SK-N-SH (cell line): ENCODE data around the gene IDH3A. TPM values are rescaled to one million over a fixed set of nuclear protein-coding genes. Genes with fewer than 3 reads are reported as not detected.

Source experiments
- CTCF ChIA-PET: fragments of 300-600, 350-600 bp; formaldehyde crosslinking; extraction: SDS; loops from one replicate; lab custom pipeline; 2021; lab: Yijun Ruan, JAX
- POLR2A ChIA-PET: fragments of 350-600 bp; sonication (Branson Sonifier 250); formaldehyde crosslinking; extraction: SDS; loops from one replicate; lab custom pipeline; 2020; ENCODE audit warnings: antibody characterized with exemption, inconsistent platforms; lab: Yijun Ruan, JAX
- DNase-seq: peaks from one replicate; pipeline ENCODE4 v3.0.0; 2012
- H2AFZ ChIP-seq: fragments of 200-600 bp; sonication (generic); 2 replicates; pipeline ENCODE4 v1.8.1; 2016; ENCODE audit warnings: antibody characterized with exemption, mild to moderate bottlenecking, low read depth
- H3F3A ChIP-seq: fragments of 200-600 bp; sonication (generic); replicated peaks from 2 replicates; pipeline ENCODE3; 2016; ENCODE audit warnings: antibody characterized with exemption, mild to moderate bottlenecking; ENCODE audit not compliant: insufficient read depth
- H3K27ac ChIP-seq, 2 experiments: fragments of 200-500 bp in 1 of 2; fragments of 200-600 bp in 1 of 2; sonication (Bioruptor generic) in 1 of 2; sonication (generic), shearing (Covaris generic) in 1 of 2; 2 replicates each; pipeline versions ENCODE4 v1.5.1 to v1.6.1; 2014 to 2016; ENCODE audit warnings: low read depth in 2 of 2, inconsistent platforms in 1 of 2, low read length in 1 of 2, mild to moderate bottlenecking in 1 of 2, mixed read lengths in 1 of 2
- H3K27me3 ChIP-seq: fragments of 200-600 bp; sonication (generic), shearing (Covaris generic); 2 replicates; pipeline ENCODE4 v1.6.1; 2016; ENCODE audit warnings: mixed run types; ENCODE audit not compliant: insufficient read depth
- H3K36me3 ChIP-seq, 2 experiments: fragments of 200-500 bp in 1 of 2; fragments of 200-600 bp in 1 of 2; sonication (Bioruptor generic) in 1 of 2; sonication (generic) in 1 of 2; replicated peaks in 1 of 2; 2 replicates each; pipeline versions ENCODE3 to v1.5.1; 2014 to 2016; ENCODE audit warnings: low read length in 1 of 2, mild to moderate bottlenecking in 1 of 2; ENCODE audit not compliant: insufficient read depth in 2 of 2, control insufficient read depth in 1 of 2
- H3K4me1 ChIP-seq, 2 experiments: fragments of 200-500 bp in 1 of 2; fragments of 200-600 bp in 1 of 2; sonication (Bioruptor generic) in 1 of 2; sonication (generic), shearing (Covaris generic) in 1 of 2; 2 replicates each; pipeline versions ENCODE4 v1.5.1 to v1.6.1; 2014 to 2016; ENCODE audit warnings: low read depth in 1 of 2, low read length in 1 of 2, mixed run types in 1 of 2; ENCODE audit not compliant: insufficient read depth in 2 of 2, control insufficient read depth in 1 of 2
- H3K4me2 ChIP-seq: fragments of 200-600 bp; sonication (generic), shearing (Covaris generic); 2 replicates; pipeline ENCODE4 v1.6.1; 2017; ENCODE audit warnings: mixed run types
- H3K4me3 ChIP-seq, 2 experiments: fragments of 200-500 bp in 1 of 2; fragments of 200-600 bp in 1 of 2; sonication (Bioruptor generic) in 1 of 2; sonication (generic), shearing (Covaris generic) in 1 of 2; 2 replicates each; pipeline versions ENCODE4 v1.5.1 to v1.8.1; 2014 to 2016; ENCODE audit warnings: low read depth in 2 of 2, inconsistent platforms in 1 of 2, low read length in 1 of 2, mild to moderate bottlenecking in 1 of 2, mixed read lengths in 1 of 2, moderate library complexity in 1 of 2
- H3K79me2 ChIP-seq: fragments of 200-600 bp; sonication (generic); 2 replicates; pipeline ENCODE4 v1.8.1; 2017; ENCODE audit warnings: mild to moderate bottlenecking; ENCODE audit not compliant: insufficient read depth
- H3K9ac ChIP-seq: fragments of 200-600 bp; sonication (generic); 2 replicates; pipeline ENCODE4 v1.6.1; 2017; ENCODE audit warnings: mixed run types
- H3K9me2 ChIP-seq: fragments of 200-600 bp; sonication (generic); 2 replicates; pipeline ENCODE4 v1.6.1; 2017; ENCODE audit warnings: mixed run types
- H3K9me3 ChIP-seq: fragments of 200-600 bp; sonication (generic); 2 replicates; pipeline ENCODE4 v1.6.1; 2017; ENCODE audit warnings: mixed run types, mild to moderate bottlenecking, moderate library complexity
- H4K20me1 ChIP-seq: fragments of 200-600 bp; sonication (generic); 2 replicates; pipeline ENCODE4 v1.6.1; 2017; ENCODE audit warnings: mild to moderate bottlenecking, mixed run types; ENCODE audit not compliant: insufficient read depth
- CHD2 ChIP-seq: fragments of 150-350 bp; IDR thresholded peaks from 2 replicates; pipeline ENCODE4 v1.6.1; 2018; ENCODE audit warnings: low read length; ENCODE audit not compliant: partially characterized antibody
- EZH2phosphoT487 ChIP-seq: fragments of 200-600 bp; sonication (generic); IDR thresholded peaks from 2 replicates; pipeline ENCODE4 v1.6.1; 2017; ENCODE audit warnings: low read depth, mixed run types, mild to moderate bottlenecking, antibody characterized with exemption, moderate library complexity, borderline replicate concordance
- FOSL2 ChIP-seq: IDR thresholded peaks from 2 replicates; pipeline ENCODE4 v1.4.0; 2012; ENCODE audit warnings: low read depth, mild to moderate bottlenecking, moderate library complexity, borderline replicate concordance
- FOXM1 ChIP-seq: IDR thresholded peaks from 2 replicates; pipeline ENCODE4 v1.4.0; 2012; ENCODE audit warnings: low read depth, mild to moderate bottlenecking
- JUND ChIP-seq: IDR thresholded peaks from 2 replicates; pipeline ENCODE4 v1.4.0; 2012
- NFIC ChIP-seq: IDR thresholded peaks from 2 replicates; pipeline ENCODE4 v1.4.0; 2012; ENCODE audit warnings: borderline replicate concordance
- RAD21 ChIP-seq: IDR thresholded peaks from 2 replicates; pipeline ENCODE4 v1.6.1; 2012; ENCODE audit warnings: mild to moderate bottlenecking, low read length
- RCOR1 ChIP-seq: fragments of 150-350 bp; IDR thresholded peaks from 2 replicates; pipeline ENCODE4 v1.6.1; 2017; ENCODE audit warnings: antibody characterized with exemption, low read length
- RXRA ChIP-seq: IDR thresholded peaks from 2 replicates; pipeline ENCODE4 v1.4.0; 2012; ENCODE audit warnings: low read depth, mild to moderate bottlenecking, borderline replicate concordance
- SIN3A ChIP-seq: IDR thresholded peaks from 2 replicates; pipeline ENCODE4 v1.6.1; 2012; ENCODE audit warnings: low read depth, mild to moderate bottlenecking, low read length, moderate library complexity, borderline replicate concordance
- TEAD4 ChIP-seq: IDR thresholded peaks from 2 replicates; pipeline ENCODE4 v1.4.0; 2012; ENCODE audit warnings: mild to moderate bottlenecking, borderline replicate concordance; ENCODE audit not compliant: insufficient read depth
- YY1 ChIP-seq: IDR thresholded peaks from 2 replicates; pipeline ENCODE4 v1.4.0; 2012; ENCODE audit warnings: low read depth, mild to moderate bottlenecking
- WGBS: methylation state at CpG from one replicate; pipeline ENCODE4 v1.1.6; 2017; ENCODE audit warnings: low lambda C conversion rate; 5-methylcytosine and 5-hydroxymethylcytosine counted together
- polyA plus RNA-seq, 3 experiments: library from polyadenylated mRNA; depleted of rRNA; stranded (reverse); fragments of >200 nt; gene quantifications; 2 replicates each; pipeline ENCODE4 v1.2.3, GENCODE V29; 2012
- TF ChIP-seq, protein P1 (sequence below): IDR thresholded peaks from 2 replicates; pipeline ENCODE4 v1.4.0; 2012; ENCODE audit warnings: low read depth

Gene IDH3A
- polyA plus RNA-seq, 1 of the 3 experiments (the other 2 are of a cell fraction) = 33.2 TPM

DNA sequence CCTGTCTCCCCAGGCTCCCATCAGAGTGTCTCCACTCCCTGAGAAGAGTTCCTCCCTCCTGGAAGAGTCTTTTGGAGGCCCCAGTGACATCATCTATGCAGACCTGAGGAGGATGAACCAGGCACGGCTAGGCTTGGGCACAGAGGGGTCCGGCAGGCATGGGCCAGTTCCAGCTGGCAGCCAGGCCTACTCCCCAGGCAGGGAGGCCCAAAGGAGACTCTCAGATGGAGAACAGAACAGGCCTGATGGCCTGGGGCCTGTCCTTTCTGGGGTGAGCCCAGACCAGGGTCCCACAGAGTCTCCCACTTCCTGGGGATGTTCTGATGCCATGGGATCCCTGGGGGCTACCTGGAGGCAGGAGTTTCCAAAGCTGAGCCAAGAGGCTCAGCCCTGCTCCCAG is 48.3 kb upstream of the IDH3A start:
- Histone ChIP-seq H3K27me3 (no peaks in the 10 kb centered on the region), H3K4me3 (no peak overlapping the region), H3K4me2 (no peak overlapping the region), H3K79me2 (no peaks in the 10 kb centered on the region), H3K4me1 (no peaks in the 10 kb centered on the region; a peak in 1 of 4 replicates), H2AFZ (no peak overlapping the region), H4K20me1 (no peaks in the 10 kb centered on the region), H3K9me2 (no peaks in the 10 kb centered on the region), H3F3A (no peaks in the 10 kb centered on the region), H3K9ac (no peak overlapping the region), H3K9me3 (no peaks in the 10 kb centered on the region), H3K36me3 (no peaks in the 10 kb centered on the region), H3K27ac (no peak overlapping the region)
- ChIA-PET POLR2A (no interaction called here), CTCF (interaction anchor here (3.2 to 4.8 kb wide), 2 partner anchors 134 to 141 kb away, joined by 15 to 30 read pairs; no protein-coding TSS in a partner anchor)
- DNase-seq = no peak
- 60% methylated on average over 1 of the region's 2 CpGs for WGBS
- TF ChIP-seq RXRA = no peak
- TF ChIP-seq TEAD4 = no peak

DNA sequence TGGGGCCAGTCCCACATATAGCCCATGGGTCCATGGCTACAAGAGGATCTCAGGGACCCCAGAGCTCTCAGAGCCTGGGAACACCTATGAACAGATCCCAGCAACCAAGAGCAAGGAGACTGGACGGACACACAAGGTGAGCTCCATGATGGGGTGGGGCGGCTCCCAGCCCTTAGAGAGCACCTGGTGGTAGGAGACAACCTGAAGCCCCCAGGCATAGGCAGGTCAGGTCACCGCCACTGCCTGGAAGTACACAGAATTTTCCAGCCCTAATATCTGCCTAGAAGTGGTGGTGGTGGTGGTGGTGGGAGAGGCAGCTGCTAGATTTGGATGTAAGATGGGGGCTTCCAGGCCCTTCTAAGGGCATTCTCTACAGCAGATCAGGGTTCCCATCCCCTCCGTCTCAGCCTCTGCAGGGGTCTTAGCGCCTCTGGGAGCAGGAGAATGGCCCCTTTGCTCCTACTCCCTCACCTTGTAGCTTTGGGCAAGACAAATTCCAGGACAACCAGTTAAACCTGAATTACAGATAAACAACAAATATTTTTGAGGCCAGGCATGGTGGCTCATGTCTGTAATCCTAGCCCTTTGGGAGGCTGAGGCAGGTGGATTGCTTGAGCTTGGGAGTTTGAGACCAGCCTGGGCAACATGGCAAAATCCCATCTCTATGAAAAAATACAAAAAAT is 47.6 kb upstream of the IDH3A start:
- CTCF ChIA-PET = interaction anchor here (1.2 to 4.8 kb wide), 3 partner anchors 117 to 142 kb away, joined by 3 to 30 read pairs (median 15); no protein-coding TSS in a partner anchor
- no peak for DNase-seq
- Histone ChIP-seq H2AFZ (no peak overlapping the region), H3F3A (no peaks in the 10 kb centered on the region), H3K4me1 (no peaks in the 10 kb centered on the region; a peak in 1 of 4 replicates), H3K9me3 (no peaks in the 10 kb centered on the region), H3K27ac (no peak overlapping the region), H3K27me3 (no peaks in the 10 kb centered on the region), H4K20me1 (no peaks in the 10 kb centered on the region), H3K79me2 (no peaks in the 10 kb centered on the region), H3K9me2 (no peaks in the 10 kb centered on the region), H3K9ac (no peak overlapping the region), H3K4me2 (no peak overlapping the region), H3K4me3 (no peak overlapping the region), H3K36me3 (no peaks in the 10 kb centered on the region)
- WGBS = 80% methylated on average over 4 of the region's 5 CpGs
- POLR2A ChIA-PET = no interaction called here
- TF ChIP-seq YY1 = no peak

DNA sequence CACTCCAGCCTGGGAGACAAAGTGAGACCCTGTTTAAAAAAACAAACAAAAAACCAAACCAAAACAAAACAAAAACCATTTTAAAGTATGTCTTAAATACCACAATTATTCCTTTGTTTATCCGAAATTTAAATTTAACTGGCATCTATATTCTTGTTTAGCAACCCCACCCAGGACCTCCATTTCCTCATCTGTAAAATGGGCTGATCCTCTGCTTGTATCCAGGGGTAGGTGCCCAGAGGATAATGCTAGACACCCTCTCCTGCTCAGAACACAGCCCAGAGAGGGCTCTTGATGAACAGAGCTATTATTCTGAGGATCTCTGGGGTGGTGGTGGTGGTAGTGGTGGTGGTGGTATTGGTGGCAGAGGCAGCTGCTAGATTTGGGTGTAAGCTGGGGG is 47.0 kb upstream of the IDH3A start:
- POLR2A ChIA-PET = no interaction called here
- Histone ChIP-seq H4K20me1 (no peaks in the 10 kb centered on the region), H3K4me2 (no peak overlapping the region), H3K4me1 (no peaks in the 10 kb centered on the region; a peak in 1 of 4 replicates), H3K9ac (no peak overlapping the region), H3F3A (no peaks in the 10 kb centered on the region), H3K4me3 (no peak overlapping the region), H3K27ac (no peak overlapping the region), H3K36me3 (no peaks in the 10 kb centered on the region), H2AFZ (no peak overlapping the region), H3K79me2 (no peaks in the 10 kb centered on the region), H3K27me3 (no peaks in the 10 kb centered on the region), H3K9me2 (no peaks in the 10 kb centered on the region), H3K9me3 (no peaks in the 10 kb centered on the region)
- DNase-seq = no peak
- TF ChIP-seq RAD21 (no peak), SIN3A (no peak), RCOR1 (no peak), FOSL2 (no peak), FOXM1 (no peak), CHD2 (no peak), JUND (no peak), NFIC (no peak), EZH2phosphoT487 (no peak)
- TF ChIP-seq, protein P1, sequence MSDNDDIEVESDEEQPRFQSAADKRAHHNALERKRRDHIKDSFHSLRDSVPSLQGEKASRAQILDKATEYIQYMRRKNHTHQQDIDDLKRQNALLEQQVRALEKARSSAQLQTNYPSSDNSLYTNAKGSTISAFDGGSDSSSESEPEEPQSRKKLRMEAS = no peak
- 56% methylated on average over 1 of the region's 1 CpG for WGBS
- CTCF ChIA-PET = interaction anchor here (1.2 to 4.8 kb wide), 3 partner anchors 118 to 143 kb away, joined by 3 to 30 read pairs (median 15); no protein-coding TSS in a partner anchor
